BLaER1 (cell line): ENCODE measurements around the gene JPT2.
"Not testable (repeated sequence)": the region's sequence is repeated elsewhere in the genome, so short reads cannot be mapped to it uniquely, and the experiment has no call there.

Experiments
- H3K27ac ChIP-seq: shearing (Covaris generic); formaldehyde crosslinking; 2 replicates; pipeline ENCODE4 v1.8.1; 2022
- H3K27me3 ChIP-seq: shearing (Covaris generic); formaldehyde crosslinking; 2 replicates; pipeline ENCODE4 v1.8.1; 2022
- H3K36me3 ChIP-seq: shearing (Covaris generic); formaldehyde crosslinking; 2 replicates; pipeline ENCODE4 v1.8.1; 2022
- H3K4me1 ChIP-seq: shearing (Covaris generic); formaldehyde crosslinking; 2 replicates; pipeline ENCODE4 v1.8.1; 2022
- H3K4me2 ChIP-seq: shearing (Covaris generic); formaldehyde crosslinking; 2 replicates; pipeline ENCODE4 v1.8.1; 2022
- H3K4me3 ChIP-seq: shearing (Covaris generic); formaldehyde crosslinking; 2 replicates; pipeline ENCODE4 v1.8.1; 2022
- H3K9ac ChIP-seq: shearing (Covaris generic); formaldehyde crosslinking; 2 replicates; pipeline ENCODE4 v1.8.1; 2022
- H3K9me3 ChIP-seq: shearing (Covaris generic); formaldehyde crosslinking; 2 replicates; pipeline ENCODE4 v1.8.1; 2022
- H4K20me1 ChIP-seq: shearing (Covaris generic); formaldehyde crosslinking; 2 replicates; pipeline ENCODE4 v1.8.1; 2022
- Cebpa-rat ChIP-seq: shearing (Covaris generic); IDR thresholded peaks from 2 replicates; pipeline ENCODE4 v1.8.1; 2022

The JPT2 gene

DNA sequence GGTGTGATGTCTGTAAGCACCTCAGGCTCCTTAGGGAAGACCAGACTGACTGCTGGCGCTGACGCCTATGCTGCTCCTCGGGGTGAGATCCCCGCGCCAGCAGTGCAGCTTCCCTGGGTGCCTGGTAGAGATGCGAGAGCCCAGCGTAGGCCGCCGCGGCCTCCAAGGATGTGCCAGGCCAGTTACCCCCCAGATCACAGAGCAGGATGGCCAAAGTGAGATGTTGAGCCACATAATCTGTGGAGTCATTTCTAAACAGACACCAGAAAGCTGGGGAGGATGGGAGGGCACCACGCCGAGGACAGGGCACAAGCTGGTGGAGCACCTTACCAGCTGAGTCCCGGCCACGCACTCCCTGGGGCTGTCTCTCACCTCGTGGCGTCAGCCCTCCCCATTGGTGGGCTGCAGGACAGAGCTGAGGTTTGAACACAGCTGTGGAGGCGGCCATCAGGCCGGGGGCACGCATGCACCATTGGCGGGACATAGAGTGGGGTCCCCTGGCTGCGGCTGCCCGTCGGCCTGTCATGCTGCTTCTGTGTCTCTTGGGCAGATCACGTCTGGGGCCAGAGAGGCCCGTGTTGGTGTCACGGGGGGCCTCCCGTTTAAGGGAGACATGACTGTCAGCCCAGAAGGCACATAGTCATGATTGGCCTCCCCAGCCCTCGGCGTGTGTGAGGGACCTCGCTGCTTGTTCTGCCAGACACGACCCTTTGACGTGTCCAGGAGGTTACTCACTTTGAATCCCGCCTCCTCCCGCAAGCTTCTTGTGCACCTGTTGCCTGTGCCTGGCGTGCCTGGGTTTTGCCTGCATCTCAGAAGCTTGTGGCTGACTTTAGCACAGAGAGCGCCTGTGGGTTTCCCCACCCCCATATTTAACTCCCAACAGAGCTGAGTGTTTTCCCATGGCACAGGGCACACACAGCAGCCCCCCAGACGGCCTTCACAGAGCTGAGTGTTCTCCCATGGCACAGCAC lies 49.9 kb downstream of the JPT2 start:
- H3K9me3 ChIP-seq: peaks cover under 1% of the 10 kb centered on the region; the same call in 1 of the 2 replicates
- no peaks in the 10 kb centered on the region for H3K27me3 ChIP-seq
- no peak overlapping the region for H3K4me2 ChIP-seq
- H3K27ac ChIP-seq: no peak overlapping the region
- H3K4me3 ChIP-seq: no peak overlapping the region
- H3K36me3 ChIP-seq: peaks cover 90% of the 10 kb centered on the region
- peaks cover 73% of the 10 kb centered on the region for H4K20me1 ChIP-seq
- TF ChIP-seq Cebpa-rat: no peak
- H3K4me1 ChIP-seq: peaks cover 28% of the 10 kb centered on the region
- H3K9ac ChIP-seq: no peak overlapping the region

DNA sequence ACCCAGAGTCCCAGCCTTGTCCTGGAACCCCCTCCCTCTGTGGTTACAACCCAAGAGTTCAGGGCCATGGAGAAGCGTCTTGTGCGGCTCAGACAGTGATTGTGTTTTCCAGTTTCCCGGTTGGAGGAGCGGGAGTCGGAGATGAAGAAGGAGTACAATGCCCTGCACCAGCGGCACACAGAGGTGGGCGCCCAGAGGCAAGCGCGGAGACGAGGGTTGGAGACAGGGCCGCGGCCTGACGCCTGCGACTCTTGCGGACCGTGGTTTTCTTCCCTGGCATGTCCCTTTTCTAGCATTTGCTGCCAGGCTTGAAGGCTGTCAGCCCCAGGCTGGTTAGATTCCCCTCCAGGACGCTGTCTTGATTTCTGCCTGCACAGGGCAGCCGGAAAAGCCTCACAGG lies 50.9 kb downstream of the JPT2 start:
- Histone ChIP-seq H4K20me1 (peaks cover 73% of the 10 kb centered on the region), H3K9ac (no peak overlapping the region), H3K9me3 (peaks cover 11% of the 10 kb centered on the region), H3K27me3 (no peaks in the 10 kb centered on the region), H3K4me1 (peaks cover 17% of the 10 kb centered on the region), H3K27ac (no peak overlapping the region), H3K4me2 (no peak overlapping the region), H3K4me3 (no peak overlapping the region), H3K36me3 (peaks cover 98% of the 10 kb centered on the region)
- TF ChIP-seq Cebpa-rat: no peak

DNA sequence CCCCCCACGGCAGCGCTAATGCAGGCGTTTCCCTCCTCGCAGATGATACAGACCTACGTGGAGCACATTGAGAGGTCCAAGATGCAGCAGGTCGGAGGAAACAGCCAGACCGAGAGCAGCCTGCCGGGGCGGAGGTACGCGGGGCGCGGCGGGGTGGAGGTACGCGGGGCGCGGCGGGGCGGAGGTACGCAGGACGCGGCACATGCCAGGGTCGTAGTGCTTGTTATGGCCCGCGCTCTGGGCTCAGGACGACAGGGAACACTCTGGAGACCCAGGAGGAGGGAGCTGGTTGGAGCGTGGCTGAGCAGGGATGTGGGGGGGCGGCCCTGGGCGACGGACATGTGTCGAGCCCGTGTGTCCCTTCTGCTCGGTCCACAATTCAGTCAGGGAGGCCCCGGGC lies 51.4 kb downstream of the JPT2 start:
- Histone ChIP-seq H3K9me3 (peaks cover 15% of the 10 kb centered on the region), H3K36me3 (peaks cover 98% of the 10 kb centered on the region), H3K9ac (no peak overlapping the region), H3K27ac (no peak overlapping the region), H3K4me1 (peaks cover 13% of the 10 kb centered on the region), H4K20me1 (peaks cover 73% of the 10 kb centered on the region), H3K4me2 (no peak overlapping the region), H3K4me3 (no peak overlapping the region), H3K27me3 (no peaks in the 10 kb centered on the region)
- no peak for TF ChIP-seq Cebpa-rat

GRCh38 chr16:1731073-1731472 lies 53.0 kb downstream of the JPT2 start:
- Histone ChIP-seq H3K4me2 (no peak overlapping the region), H3K4me1 (no peaks in the 10 kb centered on the region), H3K9me3 (peaks cover 32% of the 10 kb centered on the region), H3K27me3 (no peaks in the 10 kb centered on the region), H3K27ac (no peak overlapping the region), H3K9ac (no peak overlapping the region), H3K4me3 (no peak overlapping the region), H4K20me1 (peaks cover 73% of the 10 kb centered on the region), H3K36me3 (peaks cover 95% of the 10 kb centered on the region)
- no peak for TF ChIP-seq Cebpa-rat

GRCh38 chr16:1731603-1732002 lies 53.5 kb downstream of the JPT2 start:
- peaks cover 67% of the 10 kb centered on the region for H4K20me1 ChIP-seq
- no peaks in the 10 kb centered on the region for H3K27me3 ChIP-seq
- H3K4me3 ChIP-seq: no peak overlapping the region
- no peak overlapping the region for H3K9ac ChIP-seq
- TF ChIP-seq Cebpa-rat: no peak
- no peaks in the 10 kb centered on the region for H3K4me1 ChIP-seq
- H3K36me3 ChIP-seq: peaks cover 90% of the 10 kb centered on the region
- H3K27ac ChIP-seq: no peak overlapping the region
- H3K9me3 ChIP-seq: peaks cover 37% of the 10 kb centered on the region
- H3K4me2 ChIP-seq: no peak overlapping the region

GRCh38 chr16:1732071-1732470 lies 54.0 kb downstream of the JPT2 start:
- no peak overlapping the region for H3K9ac ChIP-seq
- H3K4me1 ChIP-seq: no peaks in the 10 kb centered on the region
- no peak for TF ChIP-seq Cebpa-rat
- peaks cover 42% of the 10 kb centered on the region for H3K9me3 ChIP-seq
- H3K4me3 ChIP-seq: no peak overlapping the region
- H3K27ac ChIP-seq: no peak overlapping the region
- peaks cover 85% of the 10 kb centered on the region for H3K36me3 ChIP-seq
- peaks cover 63% of the 10 kb centered on the region for H4K20me1 ChIP-seq
- H3K4me2 ChIP-seq: no peak overlapping the region
- H3K27me3 ChIP-seq: no peaks in the 10 kb centered on the region

- H3K4me3 ChIP-seq, H3K9ac ChIP-seq, H3K27ac ChIP-seq, H3K4me1 ChIP-seq, H3K27me3 ChIP-seq, H3K4me2 ChIP-seq: not testable (repeated sequence)
- Histone ChIP-seq H3K36me3 (peaks cover 80% of the 10 kb centered on the region), H3K9me3 (peaks cover 47% of the 10 kb centered on the region), H4K20me1 (peaks cover 58% of the 10 kb centered on the region)
These were observed 54.5 kb downstream of the JPT2 start for GRCh38 chr16:1732551-1732987.

DNA sequence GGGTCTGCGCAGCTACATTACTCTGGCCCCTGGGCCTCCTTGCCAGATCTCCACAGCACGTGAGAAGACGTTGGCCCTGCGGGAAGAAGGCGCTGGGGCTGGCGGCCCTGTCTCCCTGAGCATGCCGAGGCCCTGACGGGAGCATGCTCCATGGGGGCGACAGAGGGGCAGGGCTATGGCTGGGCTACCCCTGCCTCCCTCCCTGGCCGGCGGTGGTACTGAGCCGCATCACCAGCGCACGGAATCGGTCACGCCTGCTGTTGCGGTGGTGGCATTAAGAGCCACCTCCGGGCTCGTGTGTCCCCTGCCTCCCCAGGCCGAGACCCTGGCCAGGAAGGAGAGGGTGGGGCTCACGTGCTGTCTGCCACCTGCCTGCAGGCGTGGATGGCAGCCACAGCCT lies 56.0 kb downstream of the JPT2 start:
- Histone ChIP-seq H3K9ac (no peak overlapping the region), H3K36me3 (peaks cover 64% of the 10 kb centered on the region), H4K20me1 (peaks cover 42% of the 10 kb centered on the region), H3K4me2 (no peak overlapping the region), H3K9me3 (peaks cover 62% of the 10 kb centered on the region), H3K4me3 (no peak overlapping the region; the same call in 1 of the 2 replicates), H3K4me1 (no peaks in the 10 kb centered on the region), H3K27ac (no peak overlapping the region), H3K27me3 (no peaks in the 10 kb centered on the region)
- TF ChIP-seq Cebpa-rat: no peak

DNA sequence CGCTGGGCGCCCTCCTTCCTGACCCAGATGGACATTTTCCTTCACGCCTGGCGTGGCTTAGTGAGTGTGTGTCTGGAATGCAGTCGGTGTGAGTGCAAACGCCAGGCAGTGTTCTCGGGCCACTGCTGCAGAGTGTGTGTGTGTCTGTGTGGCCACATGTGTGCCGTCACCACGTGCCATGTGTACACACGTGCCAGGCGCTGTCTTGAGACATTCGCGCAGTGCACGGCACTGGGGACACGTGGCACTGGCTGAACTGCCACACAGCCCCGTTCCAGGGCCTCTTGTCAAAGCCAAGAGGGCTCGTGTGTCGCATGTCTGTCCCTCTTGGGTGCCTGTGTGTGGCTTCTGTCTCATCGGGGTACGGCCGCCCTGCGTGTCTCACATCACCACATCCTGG lies 56.7 kb downstream of the JPT2 start:
- Histone ChIP-seq H3K9me3 (peaks cover 68% of the 10 kb centered on the region), H4K20me1 (peaks cover 40% of the 10 kb centered on the region; the same call in 1 of the 2 replicates), H3K9ac (no peak overlapping the region), H3K27me3 (no peaks in the 10 kb centered on the region), H3K4me3 (no peak overlapping the region; the same call in 1 of the 2 replicates), H3K36me3 (peaks cover 59% of the 10 kb centered on the region), H3K4me2 (no peak overlapping the region), H3K27ac (no peak overlapping the region), H3K4me1 (no peaks in the 10 kb centered on the region)
- TF ChIP-seq Cebpa-rat: no peak

DNA sequence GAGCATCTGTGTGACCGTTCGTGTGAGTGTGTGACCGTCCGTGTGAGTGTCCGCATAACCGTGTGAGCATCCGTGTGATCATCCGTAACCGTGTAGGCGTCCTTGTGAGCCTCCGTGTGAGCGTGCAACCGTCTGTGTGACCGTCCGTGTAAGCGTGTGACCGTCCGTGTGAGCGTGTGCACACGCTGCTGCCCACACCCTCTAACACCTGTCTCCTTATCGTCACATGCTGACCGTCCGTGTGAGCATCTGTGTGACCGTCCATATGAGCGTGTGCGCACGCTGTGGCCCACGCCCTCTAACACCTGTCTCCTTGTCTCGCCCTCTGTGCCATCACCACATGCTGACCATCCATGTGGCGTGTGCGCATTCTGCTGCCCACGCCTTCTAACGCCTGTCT lies 62.2 kb downstream of the JPT2 start:
- Histone ChIP-seq H3K27me3 (no peaks in the 10 kb centered on the region), H3K9ac (no peak overlapping the region), H3K9me3 (peaks cover 44% of the 10 kb centered on the region), H3K36me3 (peaks cover 60% of the 10 kb centered on the region), H4K20me1 (peaks cover 52% of the 10 kb centered on the region), H3K4me2 (no peak overlapping the region), H3K4me3 (no peak overlapping the region), H3K4me1 (peaks cover 5% of the 10 kb centered on the region), H3K27ac (no peak overlapping the region)
- no peak for TF ChIP-seq Cebpa-rat
